ENCODE data around the gene TMEM127.

TMEM127 gene

GRCh38 chr2:96203130-96204028 is 62.4 kb downstream of the TMEM127 start:
- no peak for DNase-seq

GRCh38 chr2:96202152-96202854 is 63.5 kb downstream of the TMEM127 start:
- no peak for DNase-seq

- DNase-seq: no peak
Measured at GRCh38 chr2:96201338-96201737, 64.5 kb downstream of the TMEM127 start.

- DNase-seq: no peak
Measured at GRCh38 chr2:96198921-96199320, 66.9 kb downstream of the TMEM127 start.

Measured in right forelimb (tissue), 1 donor.